GM23338 (cell line): Measurements from ENCODE around the gene APOL6. TPM values are rescaled to one million over a fixed set of nuclear protein-coding genes. Genes with fewer than 3 reads are reported as not detected.

Experiments
- ATAC-seq: fragments of 200-7000 bp; cut with Tn5 transposase; 3 replicates; pipeline ENCODE4 v1.9.1; 2020
- DNase-seq: peaks from one replicate; pipeline ENCODE4 v3.0.0-alpha.2; 2015; ENCODE audit warnings: low spot score
- H2AFZ ChIP-seq: fragments of 200-600 bp; sonication (generic); 2 replicates; pipeline ENCODE4 v1.8.0; 2016; ENCODE audit warnings: antibody characterized with exemption, mild to moderate bottlenecking, moderate library complexity
- H3F3A ChIP-seq: fragments of 200-600 bp; sonication (generic); replicated peaks from 2 replicates; pipeline ENCODE4 v1.8.0; 2017; ENCODE audit warnings: antibody characterized with exemption, mixed run types, low read depth
- H3K27ac ChIP-seq: fragments of 200-600 bp; sonication (generic); 2 replicates; pipeline ENCODE4 v1.6.1; 2016; ENCODE audit warnings: low read depth
- H3K27me3 ChIP-seq: fragments of 200-600 bp; sonication (generic); 2 replicates; pipeline ENCODE4 v1.8.0; 2016; ENCODE audit warnings: mild to moderate bottlenecking, mixed run types, moderate library complexity; ENCODE audit not compliant: insufficient read depth
- H3K36me3 ChIP-seq: fragments of 200-600 bp; sonication (generic); 2 replicates; pipeline ENCODE4 v1.8.0; 2016; ENCODE audit warnings: mild to moderate bottlenecking; ENCODE audit not compliant: insufficient read depth
- H3K4me1 ChIP-seq: fragments of 200-600 bp; sonication (generic); 2 replicates; pipeline ENCODE4 v1.8.0; 2016; ENCODE audit warnings: mild to moderate bottlenecking, moderate library complexity; ENCODE audit not compliant: insufficient read depth
- H3K4me2 ChIP-seq: fragments of 200-600 bp; sonication (generic); 2 replicates; pipeline ENCODE4 v1.7.1; 2017; ENCODE audit warnings: mixed run types
- H3K4me3 ChIP-seq: fragments of 200-600 bp; sonication (generic); 2 replicates; pipeline ENCODE4 v1.6.1; 2016; ENCODE audit warnings: mixed run types
- H3K79me2 ChIP-seq: fragments of 200-600 bp; sonication (generic); replicated peaks from 2 replicates; pipeline ENCODE4 v1.8.0; 2017; ENCODE audit warnings: mild to moderate bottlenecking; ENCODE audit not compliant: insufficient read depth
- H3K9me2 ChIP-seq: fragments of 200-600 bp; sonication (generic); 2 replicates; pipeline ENCODE4 v1.8.0; 2017; ENCODE audit not compliant: insufficient read depth
- H4K20me1 ChIP-seq: fragments of 200-600 bp; sonication (generic); replicated peaks from 2 replicates; pipeline ENCODE4 v1.8.0; 2017; ENCODE audit warnings: mild to moderate bottlenecking; ENCODE audit not compliant: insufficient read depth
- H3K27ac Mint-ChIP-seq: 2 replicates; pipeline ENCODE4 v1.8.0; 2020; ENCODE audit warnings: inconsistent platforms, mild to moderate bottlenecking, moderate library complexity, mixed read lengths
- H3K27me3 Mint-ChIP-seq: 3 replicates; pipeline ENCODE4 v1.8.0; 2022; ENCODE audit warnings: low read depth, mild to moderate bottlenecking, moderate library complexity, mixed read lengths, inconsistent platforms; ENCODE audit not compliant: insufficient read depth, poor library complexity
- H3K36me3 Mint-ChIP-seq: 3 replicates; pipeline ENCODE4 v1.8.0; 2021; ENCODE audit warnings: low read depth, mild to moderate bottlenecking, inconsistent platforms, moderate library complexity, mixed read lengths
- H3K4me1 Mint-ChIP-seq: 3 replicates; pipeline ENCODE4 v1.8.0; 2020; ENCODE audit warnings: mild to moderate bottlenecking, inconsistent platforms, mixed read lengths
- H3K4me3 Mint-ChIP-seq: 3 replicates; pipeline ENCODE4 v1.8.0; 2021; ENCODE audit warnings: moderate library complexity, mild to moderate bottlenecking, inconsistent platforms, mixed read lengths
- H3K9me3 Mint-ChIP-seq: 3 replicates; pipeline ENCODE4 v1.8.0; 2020; ENCODE audit warnings: moderate library complexity, mild to moderate bottlenecking, inconsistent platforms, mixed read lengths
- EZH2 ChIP-seq: fragments of 200-600 bp; sonication (generic); IDR thresholded peaks from one replicate; pipeline ENCODE4 v1.8.0; 2017; ENCODE audit warnings: antibody characterized with exemption, mild to moderate bottlenecking, low read depth; ENCODE audit not compliant: unreplicated experiment
- EZH2phosphoT487 ChIP-seq: fragments of 200-600 bp; sonication (generic); IDR thresholded peaks from one replicate; pipeline ENCODE4 v1.8.1; 2018; ENCODE audit warnings: antibody characterized with exemption; ENCODE audit not compliant: unreplicated experiment
- STAT1 ChIP-seq: IDR thresholded peaks from one replicate; pipeline ENCODE4 v1.6.1; 2016; ENCODE audit warnings: antibody characterized with exemption; ENCODE audit not compliant: unreplicated experiment
- ZNF114 ChIP-seq: fragments of 250-450 bp; sonication (Bioruptor Pico); IDR thresholded peaks from 2 replicates; pipeline ENCODE4 v1.5.0; 2020; ENCODE audit warnings: mild to moderate bottlenecking, moderate library complexity
- polyA plus RNA-seq: library from polyadenylated mRNA; unstranded; fragments of >200 nt; fragmentation: Nextera tagmentation; extraction: Ambion mirVana; gene quantifications from 2 replicates; pipeline ENCODE4 v1.2.1, GENCODE V29; 2016
- total RNA-seq: library from RNA; depleted of rRNA; stranded (reverse); fragments of >200 nt; shearing (Covaris generic); gene quantifications from 2 replicates; pipeline ENCODE4 v1.2.3, GENCODE V29; 2014
- TF ChIP-seq, protein P1 (sequence below), 2 experiments: fragments of 200-600 bp in 1 of 2; sonication (generic) in 1 of 2; conservative IDR thresholded peaks; 2 replicates each; pipeline versions ENCODE4 v1.5.1 to v1.6.1; 2016 to 2017; ENCODE audit warnings: antibody characterized with exemption in 2 of 2, low read depth in 2 of 2, mild to moderate bottlenecking in 2 of 2, moderate library complexity in 1 of 2
- TF ChIP-seq, protein P2 (sequence below): fragments of 250-450 bp; sonication (Bioruptor Pico); IDR thresholded peaks from 2 replicates; pipeline ENCODE4 v1.5.0; 2020; ENCODE audit warnings: mild to moderate bottlenecking, moderate library complexity

The APOL6 gene
- total and polyA plus RNA-seq, 2 experiments from 2014 or later: 0.10 to 0.14 TPM

DNA sequence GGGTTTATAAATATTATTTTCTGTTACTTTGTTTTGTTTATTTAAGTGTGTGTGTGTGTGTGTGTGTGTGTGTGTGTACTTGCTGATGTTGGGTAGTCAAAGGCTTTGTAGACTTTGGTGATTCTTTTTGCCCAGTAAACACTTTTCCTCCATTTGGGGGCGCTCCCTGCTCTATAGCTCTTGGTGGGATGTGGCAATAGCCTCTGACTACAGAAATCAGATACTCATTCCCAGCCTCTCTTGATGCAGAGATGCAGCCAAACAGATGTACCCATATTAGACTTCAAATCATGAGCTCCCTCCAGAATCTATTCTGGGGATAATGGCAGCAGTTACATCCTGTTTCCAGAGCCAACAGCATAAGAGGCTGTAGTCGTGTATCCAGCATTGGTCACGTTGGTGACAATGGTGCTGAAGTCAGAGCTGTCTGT lies 36.0 kb downstream of the APOL6 start:
- Histone ChIP-seq H3K4me2 (no peak overlapping the region), H4K20me1 (no peaks in the 10 kb centered on the region), H3K4me3 (no peak overlapping the region), H3F3A (no peaks in the 10 kb centered on the region), H3K36me3 (peaks cover 6% of the 10 kb centered on the region; the same call in 1 of the 2 replicates), H3K27ac (no peak overlapping the region), H3K9me2 (no peaks in the 10 kb centered on the region), H3K79me2 (no peaks in the 10 kb centered on the region), H3K4me1 (no peaks in the 10 kb centered on the region), H2AFZ (no peak overlapping the region), H3K27me3 (no peaks in the 10 kb centered on the region)
- peaks cover 10% of the 10 kb centered on the region for H3K36me3 Mint-ChIP-seq
- H3K27ac Mint-ChIP-seq: no peak overlapping the region
- H3K4me3 Mint-ChIP-seq: no peak overlapping the region
- H3K4me1 Mint-ChIP-seq: no peaks in the 10 kb centered on the region
- peaks cover 1% of the 10 kb centered on the region for H3K27me3 Mint-ChIP-seq
- peaks cover 19% of the 10 kb centered on the region for H3K9me3 Mint-ChIP-seq
- DNase-seq: peak; percentile 67
- TF ChIP-seq, protein P1, sequence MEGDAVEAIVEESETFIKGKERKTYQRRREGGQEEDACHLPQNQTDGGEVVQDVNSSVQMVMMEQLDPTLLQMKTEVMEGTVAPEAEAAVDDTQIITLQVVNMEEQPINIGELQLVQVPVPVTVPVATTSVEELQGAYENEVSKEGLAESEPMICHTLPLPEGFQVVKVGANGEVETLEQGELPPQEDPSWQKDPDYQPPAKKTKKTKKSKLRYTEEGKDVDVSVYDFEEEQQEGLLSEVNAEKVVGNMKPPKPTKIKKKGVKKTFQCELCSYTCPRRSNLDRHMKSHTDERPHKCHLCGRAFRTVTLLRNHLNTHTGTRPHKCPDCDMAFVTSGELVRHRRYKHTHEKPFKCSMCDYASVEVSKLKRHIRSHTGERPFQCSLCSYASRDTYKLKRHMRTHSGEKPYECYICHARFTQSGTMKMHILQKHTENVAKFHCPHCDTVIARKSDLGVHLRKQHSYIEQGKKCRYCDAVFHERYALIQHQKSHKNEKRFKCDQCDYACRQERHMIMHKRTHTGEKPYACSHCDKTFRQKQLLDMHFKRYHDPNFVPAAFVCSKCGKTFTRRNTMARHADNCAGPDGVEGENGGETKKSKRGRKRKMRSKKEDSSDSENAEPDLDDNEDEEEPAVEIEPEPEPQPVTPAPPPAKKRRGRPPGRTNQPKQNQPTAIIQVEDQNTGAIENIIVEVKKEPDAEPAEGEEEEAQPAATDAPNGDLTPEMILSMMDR (conservative IDR thresholded peaks at IDR 0.05; ENCODE audit: low read depth in 2 of 2): peak; percentile 58 to 76
- TF ChIP-seq ZNF114 (no peak), STAT1 (no peak), EZH2phosphoT487 (no peak), EZH2 (no peak)
- TF ChIP-seq, protein P2, sequence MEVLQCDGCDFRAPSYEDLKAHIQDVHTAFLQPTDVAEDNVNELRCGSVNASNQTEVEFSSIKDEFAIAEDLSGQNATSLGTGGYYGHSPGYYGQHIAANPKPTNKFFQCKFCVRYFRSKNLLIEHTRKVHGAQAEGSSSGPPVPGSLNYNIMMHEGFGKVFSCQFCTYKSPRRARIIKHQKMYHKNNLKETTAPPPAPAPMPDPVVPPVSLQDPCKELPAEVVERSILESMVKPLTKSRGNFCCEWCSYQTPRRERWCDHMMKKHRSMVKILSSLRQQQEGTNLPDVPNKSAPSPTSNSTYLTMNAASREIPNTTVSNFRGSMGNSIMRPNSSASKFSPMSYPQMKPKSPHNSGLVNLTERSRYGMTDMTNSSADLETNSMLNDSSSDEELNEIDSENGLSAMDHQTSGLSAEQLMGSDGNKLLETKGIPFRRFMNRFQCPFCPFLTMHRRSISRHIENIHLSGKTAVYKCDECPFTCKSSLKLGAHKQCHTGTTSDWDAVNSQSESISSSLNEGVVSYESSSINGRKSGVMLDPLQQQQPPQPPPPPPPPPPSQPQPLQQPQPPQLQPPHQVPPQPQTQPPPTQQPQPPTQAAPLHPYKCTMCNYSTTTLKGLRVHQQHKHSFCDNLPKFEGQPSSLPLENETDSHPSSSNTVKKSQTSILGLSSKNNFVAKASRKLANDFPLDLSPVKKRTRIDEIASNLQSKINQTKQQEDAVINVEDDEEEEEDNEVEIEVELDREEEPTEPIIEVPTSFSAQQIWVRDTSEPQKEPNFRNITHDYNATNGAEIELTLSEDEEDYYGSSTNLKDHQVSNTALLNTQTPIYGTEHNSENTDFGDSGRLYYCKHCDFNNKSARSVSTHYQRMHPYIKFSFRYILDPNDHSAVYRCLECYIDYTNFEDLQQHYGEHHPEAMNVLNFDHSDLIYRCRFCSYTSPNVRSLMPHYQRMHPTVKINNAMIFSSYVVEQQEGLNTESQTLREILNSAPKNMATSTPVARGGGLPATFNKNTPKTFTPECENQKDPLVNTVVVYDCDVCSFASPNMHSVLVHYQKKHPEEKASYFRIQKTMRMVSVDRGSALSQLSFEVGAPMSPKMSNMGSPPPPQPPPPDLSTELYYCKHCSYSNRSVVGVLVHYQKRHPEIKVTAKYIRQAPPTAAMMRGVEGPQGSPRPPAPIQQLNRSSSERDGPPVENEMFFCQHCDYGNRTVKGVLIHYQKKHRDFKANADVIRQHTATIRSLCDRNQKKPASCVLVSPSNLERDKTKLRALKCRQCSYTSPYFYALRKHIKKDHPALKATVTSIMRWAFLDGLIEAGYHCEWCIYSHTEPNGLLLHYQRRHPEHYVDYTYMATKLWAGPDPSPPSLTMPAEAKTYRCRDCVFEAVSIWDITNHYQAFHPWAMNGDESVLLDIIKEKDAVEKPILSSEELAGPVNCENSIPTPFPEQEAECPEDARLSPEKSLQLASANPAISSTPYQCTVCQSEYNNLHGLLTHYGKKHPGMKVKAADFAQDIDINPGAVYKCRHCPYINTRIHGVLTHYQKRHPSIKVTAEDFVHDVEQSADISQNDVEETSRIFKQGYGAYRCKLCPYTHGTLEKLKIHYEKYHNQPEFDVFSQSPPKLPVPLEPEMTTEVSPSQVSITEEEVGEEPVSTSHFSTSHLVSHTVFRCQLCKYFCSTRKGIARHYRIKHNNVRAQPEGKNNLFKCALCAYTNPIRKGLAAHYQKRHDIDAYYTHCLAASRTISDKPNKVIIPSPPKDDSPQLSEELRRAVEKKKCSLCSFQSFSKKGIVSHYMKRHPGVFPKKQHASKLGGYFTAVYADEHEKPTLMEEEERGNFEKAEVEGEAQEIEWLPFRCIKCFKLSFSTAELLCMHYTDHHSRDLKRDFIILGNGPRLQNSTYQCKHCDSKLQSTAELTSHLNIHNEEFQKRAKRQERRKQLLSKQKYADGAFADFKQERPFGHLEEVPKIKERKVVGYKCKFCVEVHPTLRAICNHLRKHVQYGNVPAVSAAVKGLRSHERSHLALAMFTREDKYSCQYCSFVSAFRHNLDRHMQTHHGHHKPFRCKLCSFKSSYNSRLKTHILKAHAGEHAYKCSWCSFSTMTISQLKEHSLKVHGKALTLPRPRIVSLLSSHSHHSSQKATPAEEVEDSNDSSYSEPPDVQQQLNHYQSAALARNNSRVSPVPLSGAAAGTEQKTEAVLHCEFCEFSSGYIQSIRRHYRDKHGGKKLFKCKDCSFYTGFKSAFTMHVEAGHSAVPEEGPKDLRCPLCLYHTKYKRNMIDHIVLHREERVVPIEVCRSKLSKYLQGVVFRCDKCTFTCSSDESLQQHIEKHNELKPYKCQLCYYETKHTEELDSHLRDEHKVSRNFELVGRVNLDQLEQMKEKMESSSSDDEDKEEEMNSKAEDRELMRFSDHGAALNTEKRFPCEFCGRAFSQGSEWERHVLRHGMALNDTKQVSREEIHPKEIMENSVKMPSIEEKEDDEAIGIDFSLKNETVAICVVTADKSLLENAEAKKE (CRISPR knock-in tag): no peak
- ATAC-seq: peak; percentile 52
